ENCODE measurements around the gene KRR1. TPM values are rescaled to one million over a fixed set of nuclear protein-coding genes. Genes with fewer than 3 reads are reported as not detected.
A peak's percentile ranks its signal among the peaks of the same experiment; 100 is the strongest.

Gene KRR1
- polyA plus RNA-seq (2011; rRNA removed), result 37.8 and 64.4 TPM in 2 replicates
- polyA minus RNA-seq (2011; rRNA and poly(A)+ RNA removed), result 16.0 and 31.3 TPM in 2 replicates

- Histone ChIP-seq H3K9me3 (ENCODE audit: control insufficient read depth, insufficient read depth, low read length) (no peaks in the 10 kb centered on the region), H3K27me3 (ENCODE audit: control insufficient read depth, insufficient read depth, low read length) (no peaks in the 10 kb centered on the region), H3K4me3 (ENCODE audit: low read depth, low read length) (peak within 1 kb of the TSS; percentile 86), H3K27ac (ENCODE audit: low read depth, low read length) (peak within 1 kb of the TSS; percentile 43)
- ChIA-PET CTCF (interaction anchor here (0.6 to 1.4 kb wide), 2 partner anchors 177 to 256 kb away, joined by 3 to 4 read pairs; partner anchors contain the start of gene GLIPR1L1), POLR2A (interaction anchor here (0.6 to 1.7 kb wide), 6 partner anchors 9 to 662 kb away, joined by 3 to 8 read pairs (median 4); partner anchors contain the start of genes GLIPR1 and PHLDA1)
- peak; percentile 97 for DNase-seq (ENCODE audit: low read depth, low spot score)
- TF ChIP-seq CTCF (IDR thresholded peaks at IDR 0.05; ENCODE audit: low read depth, low read length), result no peak
These were observed at the start of gene KRR1 for GRCh38 chr12:75511116-75512048. KRR1 (minus strand) TSS chr12:75511609; CDS start chr12:75511597, 12 bp downstream.

DNA sequence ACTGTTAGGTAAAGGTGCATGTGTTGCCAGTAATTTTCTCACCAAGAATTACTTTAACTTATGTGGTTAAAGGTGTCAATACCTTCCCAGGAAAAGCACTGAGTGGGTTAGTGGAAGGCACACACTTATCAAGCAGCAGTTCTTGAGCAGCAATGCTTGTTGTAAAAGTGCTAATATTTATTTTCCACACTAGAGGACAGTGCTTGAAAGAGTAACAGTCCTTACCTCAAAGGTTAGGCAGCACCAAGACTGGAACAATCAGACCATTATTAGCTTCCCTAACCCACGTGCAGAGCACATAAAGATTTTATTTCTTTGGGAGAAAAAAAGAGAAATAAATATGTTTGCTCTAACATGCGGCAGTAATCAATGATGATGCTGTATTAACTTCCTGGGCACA is 48.8 kb upstream of the KRR1 start:
- CTCF ChIA-PET, result interaction anchor here (1.7 kb wide), 1 partner anchor 14 kb away, joined by 5 read pairs; no protein-coding TSS in a partner anchor

DNA sequence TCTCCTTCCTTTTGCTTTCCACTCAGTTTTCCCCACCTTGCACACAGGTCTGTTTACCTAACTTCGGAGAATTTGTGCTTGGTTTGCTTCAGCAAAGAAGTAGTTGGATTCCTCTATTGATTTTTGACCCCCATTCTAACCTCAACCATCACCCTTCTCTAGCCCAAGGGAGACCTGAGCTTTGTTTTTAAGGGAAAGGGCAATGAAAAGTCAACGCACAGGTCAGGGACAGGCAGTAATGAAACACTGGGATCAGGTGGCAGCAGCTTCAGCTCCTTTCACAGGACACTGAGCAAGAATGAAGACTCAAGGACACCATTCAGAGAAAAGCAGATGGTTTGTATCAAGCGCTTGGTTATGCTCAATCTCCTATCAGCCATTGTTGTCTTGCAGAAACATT is 46.9 kb upstream of the KRR1 start:
- ChIA-PET CTCF (interaction anchor here (1.1 to 1.3 kb wide), 3 partner anchors 15 to 83 kb away, joined by 3 to 4 read pairs (median 3); no protein-coding TSS in a partner anchor), POLR2A (interaction anchor here (0.5 kb wide), 1 partner anchor 10 kb away, joined by 3 read pairs; no protein-coding TSS in a partner anchor)
- Histone ChIP-seq H3K9me3 (ENCODE audit: control insufficient read depth, insufficient read depth, low read length) (no peaks in the 10 kb centered on the region), H3K27ac (ENCODE audit: low read depth, low read length) (no peak overlapping the region), H3K27me3 (ENCODE audit: control insufficient read depth, insufficient read depth, low read length) (no peaks in the 10 kb centered on the region), H3K4me3 (ENCODE audit: low read depth, low read length) (no peak overlapping the region)
- TF ChIP-seq CTCF (IDR thresholded peaks at IDR 0.05; ENCODE audit: low read depth, low read length), result no peak
- DNase-seq (ENCODE audit: low read depth, low spot score), result no peak

More for the DNA sequence above, 48.8 kb upstream of the KRR1 start:
- H3K9me3 ChIP-seq (ENCODE audit: control insufficient read depth, insufficient read depth, low read length), result no peaks in the 10 kb centered on the region
- POLR2A ChIA-PET, result no interaction called here
- DNase-seq (ENCODE audit: low read depth, low spot score), result no peak
- no peaks in the 10 kb centered on the region for H3K27me3 ChIP-seq (ENCODE audit: control insufficient read depth, insufficient read depth, low read length)
- H3K27ac ChIP-seq (ENCODE audit: low read depth, low read length), result no peak overlapping the region
- no peak overlapping the region for H3K4me3 ChIP-seq (ENCODE audit: low read depth, low read length)
- TF ChIP-seq CTCF (IDR thresholded peaks at IDR 0.05; ENCODE audit: low read depth, low read length), result peak; percentile 49

GRCh38 chr12:75556311-75556899 is 45.0 kb upstream of the KRR1 start:
- no peak for TF ChIP-seq CTCF (IDR thresholded peaks at IDR 0.05; ENCODE audit: low read depth, low read length)
- POLR2A ChIA-PET, result interaction anchor here (0.6 kb wide), 1 partner anchor 115 kb away, joined by 3 read pairs; no protein-coding TSS in a partner anchor
- no peak overlapping the region for H3K27ac ChIP-seq (ENCODE audit: low read depth, low read length)
- H3K9me3 ChIP-seq (ENCODE audit: control insufficient read depth, insufficient read depth, low read length), result no peaks in the 10 kb centered on the region
- no peaks in the 10 kb centered on the region for H3K27me3 ChIP-seq (ENCODE audit: control insufficient read depth, insufficient read depth, low read length)
- no peak overlapping the region for H3K4me3 ChIP-seq (ENCODE audit: low read depth, low read length)
- no peak for DNase-seq (ENCODE audit: low read depth, low spot score)
- CTCF ChIA-PET, result interaction anchor here (1.0 kb wide), 2 partner anchors 14 to 29 kb away, joined by 3 read pairs; no protein-coding TSS in a partner anchor
